OCI-M2 (cell line): ENCODE results near the gene NOS1.

Experiments used
- DNase-seq: peaks from one replicate; lab custom pipeline; 2025; ENCODE audit not compliant: unreplicated experiment; lab: John Stamatoyannopoulos, UW

NOS1 gene

GRCh38 chr12:117180758-117181467 is 180.5 kb downstream of the NOS1 start:
- DNase-seq: no peak

DNA sequence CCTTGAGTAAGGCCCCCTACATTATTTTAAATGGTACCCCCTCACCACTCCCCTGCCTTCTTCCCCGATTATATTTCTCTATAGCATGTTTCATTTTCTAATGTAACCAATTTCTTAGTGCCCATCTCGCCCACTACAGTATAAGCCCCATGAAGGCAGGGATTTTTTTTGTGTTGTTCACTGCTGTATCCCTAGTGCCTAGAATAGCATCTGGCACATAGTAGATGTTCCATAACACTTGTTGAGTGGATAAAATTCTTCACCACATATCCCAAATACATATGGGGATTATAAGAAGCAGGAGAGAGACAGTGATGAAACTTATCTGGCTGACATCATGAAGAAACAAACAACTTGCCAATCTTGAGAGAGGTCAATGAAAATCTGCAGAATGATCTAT is 182.7 kb downstream of the NOS1 start:
- DNase-seq: no peak

GRCh38 chr12:117178301-117178700 is 183.1 kb downstream of the NOS1 start:
- DNase-seq: no peak

DNA sequence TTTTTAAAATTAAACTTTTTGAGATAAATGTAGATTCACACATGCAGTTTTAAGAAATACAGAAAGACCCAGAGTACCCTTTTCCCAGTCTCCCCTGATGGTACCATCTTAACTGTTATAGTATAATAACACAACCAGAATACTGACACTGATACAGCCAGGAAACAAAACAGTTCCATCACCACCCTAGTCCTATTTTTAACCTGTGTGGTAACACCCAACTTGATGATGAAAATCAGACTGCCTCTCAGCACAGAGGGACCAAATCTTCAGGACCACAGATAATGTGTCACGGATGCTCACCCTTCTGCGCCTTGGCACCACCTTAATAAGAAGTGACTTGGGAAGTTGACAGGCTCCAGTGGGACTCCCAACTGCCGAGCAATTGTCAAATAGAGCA is 189.3 kb downstream of the NOS1 start:
- no peak for DNase-seq

- DNase-seq: no peak
Measured at GRCh38 chr12:117171499-117172162, 189.8 kb downstream of the NOS1 start.

DNA sequence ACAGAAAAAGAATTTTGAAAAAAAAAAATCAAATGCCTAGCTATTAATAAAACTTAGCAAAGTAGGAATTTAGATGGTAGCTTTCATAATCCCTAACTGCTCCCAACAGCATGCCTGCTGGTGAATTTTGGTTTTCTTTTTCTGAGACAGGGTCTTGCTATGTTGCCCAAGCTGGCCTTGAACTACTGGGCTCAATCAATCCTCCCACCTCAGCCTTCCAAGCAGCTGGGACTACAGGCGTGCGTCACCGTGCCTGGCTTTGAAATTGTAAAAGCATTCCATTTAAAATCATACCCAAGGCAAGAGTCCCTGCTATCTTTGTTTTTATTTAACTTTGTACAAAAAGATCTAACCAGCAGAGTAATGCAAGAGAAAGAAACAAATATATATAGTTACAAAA is 191.9 kb downstream of the NOS1 start:
- no peak for DNase-seq

- DNase-seq: no peak
Measured at GRCh38 chr12:117168976-117169375, 192.4 kb downstream of the NOS1 start.

- DNase-seq: no peak
Measured at GRCh38 chr12:117167769-117168168, 193.7 kb downstream of the NOS1 start.

DNA sequence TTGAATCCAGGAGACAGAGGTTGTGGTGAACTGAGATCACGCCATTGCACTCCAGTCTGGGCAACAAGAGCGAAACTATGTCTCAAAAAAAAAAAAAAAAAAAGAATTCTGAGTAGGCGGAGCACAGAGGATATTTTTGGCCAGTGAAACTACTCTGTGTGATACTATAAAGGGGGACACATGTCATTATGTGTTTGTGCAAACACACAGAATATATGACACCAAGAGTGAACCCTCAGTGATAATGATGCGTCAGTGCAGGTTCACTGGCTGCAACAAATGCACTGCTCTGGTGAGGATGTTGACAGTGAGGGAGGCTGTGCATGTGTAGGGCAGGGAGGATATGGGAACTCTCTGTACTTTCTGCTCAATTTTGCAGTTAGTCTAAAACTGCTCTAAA is 195.3 kb downstream of the NOS1 start:
- DNase-seq: no peak

DNA sequence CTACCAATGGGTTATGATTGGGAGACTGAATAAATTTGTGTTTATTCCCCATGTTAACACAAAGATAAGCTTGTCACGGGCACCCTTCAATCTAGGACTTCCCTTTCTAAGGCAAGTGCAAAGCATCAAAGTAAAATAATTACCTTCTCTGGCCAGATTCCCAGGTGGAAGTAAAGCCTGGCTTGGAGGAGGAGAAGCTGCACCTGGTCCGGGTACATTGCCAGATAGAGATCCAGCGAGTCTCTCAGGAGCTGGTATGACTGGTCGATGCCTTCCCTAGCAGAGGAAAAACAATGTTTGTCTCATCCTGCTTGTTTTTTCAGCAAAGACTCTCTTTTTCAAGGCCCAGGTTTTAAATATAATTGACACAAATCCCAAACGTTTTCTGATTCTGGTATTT is 196.1 kb downstream of the NOS1 start:
- no peak for DNase-seq

DNA sequence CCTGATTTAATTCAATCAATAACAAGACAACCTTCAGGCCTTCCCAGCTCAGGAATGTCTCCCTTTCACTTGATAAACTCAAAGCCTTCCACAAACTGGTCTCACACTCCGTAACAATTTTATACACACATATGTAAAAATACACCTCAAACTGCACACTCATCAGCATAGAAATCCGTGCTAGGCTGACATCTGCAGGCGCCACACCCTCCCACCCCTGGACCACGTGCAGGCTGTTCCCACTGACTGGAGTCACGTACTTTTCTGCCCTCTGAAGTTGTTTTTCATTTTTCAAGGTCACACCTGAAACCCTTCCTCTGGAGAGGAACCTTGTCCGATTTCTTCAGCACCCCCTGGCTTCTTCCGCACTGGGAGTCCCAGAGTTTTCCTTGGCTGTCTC is 198.8 kb downstream of the NOS1 start:
- no peak for DNase-seq

DNA sequence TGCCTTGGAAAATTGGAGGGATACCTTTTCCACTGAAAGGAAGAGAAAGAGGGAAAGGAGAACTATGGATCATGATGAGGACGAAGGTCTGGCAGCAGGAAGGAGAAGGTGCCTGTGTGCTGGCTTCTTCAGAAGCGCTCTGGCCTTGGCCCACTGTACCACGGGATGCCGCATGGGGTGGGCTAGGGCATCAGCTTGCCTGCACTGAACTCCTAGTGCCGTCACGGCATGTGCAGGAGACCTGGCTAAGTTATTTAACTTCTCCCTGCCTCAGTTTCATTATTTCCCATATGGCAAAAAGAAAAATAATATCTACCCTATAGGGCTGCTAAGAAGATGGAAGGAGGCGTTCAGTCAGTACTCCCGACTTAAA is 199.3 kb downstream of the NOS1 start:
- no peak for DNase-seq

GRCh38 chr12:117161460-117162166 is 199.8 kb downstream of the NOS1 start:
- DNase-seq: no peak

DNA sequence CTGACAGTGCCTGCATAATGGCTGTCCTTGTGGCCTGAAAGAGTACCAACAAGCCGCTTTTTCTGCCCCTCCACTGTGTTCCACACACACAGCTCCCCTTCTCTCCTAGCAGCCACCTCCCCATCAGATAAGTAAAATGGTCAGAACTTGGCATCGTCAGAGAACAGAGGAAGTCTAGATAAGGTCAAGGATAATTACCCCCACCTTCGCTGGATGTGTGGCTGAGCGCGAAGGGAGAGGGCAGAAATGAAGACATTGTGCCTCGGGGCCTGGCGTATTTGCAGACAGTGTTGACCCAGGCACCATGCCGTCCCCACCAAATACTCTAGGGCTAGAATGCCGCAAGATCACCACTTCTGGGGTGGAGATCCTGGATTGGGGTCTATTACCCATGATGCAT is 201.8 kb downstream of the NOS1 start:
- DNase-seq: no peak

- DNase-seq: no peak
Measured at GRCh38 chr12:117158911-117159553, 202.4 kb downstream of the NOS1 start.
